Endothelial cell of umbilical vein (primary cell): ENCODE results near the gene NR2C1.

Experiments
- CTCF ChIP-seq, 2 donors: IDR thresholded peaks; 1 replicate in 1 of 2; 2 replicates in 1 of 2; pipeline ENCODE4 v1.5.1; 2011; ENCODE audit warnings: low read length in 2 of 2, mild to moderate bottlenecking in 2 of 2, moderate library complexity in 2 of 2, control low read depth in 1 of 2, inconsistent platforms in 1 of 2, low read depth in 1 of 2; ENCODE audit not compliant: insufficient read depth in 1 of 2; ENCODE audit errors: extremely low read depth in 1 of 2
- EZH2 ChIP-seq: IDR thresholded peaks from 2 replicates; pipeline ENCODE4 v1.6.1; 2012; ENCODE audit warnings: borderline replicate concordance, low read depth, mild to moderate bottlenecking, moderate library complexity, low read length, inconsistent platforms; ENCODE audit not compliant: severe bottlenecking

DNA sequence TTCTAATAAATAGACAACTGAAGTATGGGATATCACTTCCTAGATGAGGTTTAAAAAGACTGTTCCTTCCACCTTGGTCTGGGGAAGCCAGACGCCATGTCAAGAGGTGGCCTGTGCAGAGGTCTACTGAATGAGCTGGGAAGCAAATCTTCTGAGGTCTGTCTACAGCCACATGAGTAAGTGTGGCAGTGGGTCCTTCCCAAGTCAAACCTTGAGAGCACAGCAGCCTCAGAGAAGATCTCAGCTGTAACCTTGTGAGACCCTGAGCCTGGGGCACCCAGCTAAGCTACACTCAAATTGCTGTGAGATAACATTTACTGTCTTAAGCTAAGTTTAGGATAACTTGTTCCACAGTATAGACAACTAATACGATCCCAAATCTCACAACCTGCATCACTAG, 90.1 kb downstream of the NR2C1 start:
- no peak for TF ChIP-seq CTCF (IDR thresholded peaks at IDR 0.05; ENCODE audit: extremely low read depth in 1 of 2, insufficient read depth in 1 of 2, low read depth in 1 of 2, low read length in 2 of 2)
- TF ChIP-seq EZH2 = no peak
